ENCODE results near the gene SLC22A24.
"Not testable (repeated sequence)": the region's sequence is repeated elsewhere in the genome, so short reads cannot be mapped to it uniquely, and the experiment has no call there.

SLC22A24 gene, protein sequence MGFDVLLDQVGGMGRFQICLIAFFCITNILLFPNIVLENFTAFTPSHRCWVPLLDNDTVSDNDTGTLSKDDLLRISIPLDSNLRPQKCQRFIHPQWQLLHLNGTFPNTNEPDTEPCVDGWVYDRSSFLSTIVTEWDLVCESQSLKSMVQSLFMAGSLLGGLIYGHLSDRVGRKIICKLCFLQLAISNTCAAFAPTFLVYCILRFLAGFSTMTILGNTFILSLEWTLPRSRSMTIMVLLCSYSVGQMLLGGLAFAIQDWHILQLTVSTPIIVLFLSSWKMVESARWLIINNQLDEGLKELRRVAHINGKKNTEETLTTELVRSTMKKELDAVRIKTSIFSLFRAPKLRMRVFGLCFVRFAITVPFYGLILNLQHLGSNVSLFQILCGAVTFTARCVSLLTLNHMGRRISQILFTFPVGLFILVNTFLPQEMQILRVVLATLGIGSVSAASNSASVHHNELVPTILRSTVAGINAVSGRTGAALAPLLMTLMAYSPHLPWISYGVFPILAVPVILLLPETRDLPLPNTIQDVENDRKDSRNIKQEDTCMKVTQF

DNA sequence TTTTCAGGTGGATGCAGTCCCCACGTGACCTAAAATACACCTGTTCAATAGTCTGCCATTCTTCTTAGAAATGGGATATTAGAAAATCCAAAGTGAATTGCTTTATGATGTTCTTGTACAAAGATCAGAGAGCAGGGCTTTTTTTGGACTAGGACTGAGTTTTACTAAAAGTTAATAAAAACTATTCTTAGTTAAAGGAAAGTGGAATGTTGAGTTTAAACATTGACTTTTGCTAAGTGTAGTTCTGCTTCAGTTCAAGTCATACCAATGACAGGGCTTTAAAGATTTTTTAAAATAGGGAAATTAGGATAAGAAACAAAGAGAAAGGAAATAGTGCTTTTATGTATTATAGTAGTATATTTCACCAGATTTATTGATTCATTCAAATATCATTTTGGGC is at the start of gene SLC22A24:
Gene SLC22A24 (minus strand): TSS at position 101 of the 400 bp plus-strand sequence. CDS start 442 bp downstream, outside the sequence.
- no peak for DNase-seq

GRCh38 chr11:63180536-63180935 is 36.5 kb upstream of the SLC22A24 start:
- no peak for DNase-seq

DNA sequence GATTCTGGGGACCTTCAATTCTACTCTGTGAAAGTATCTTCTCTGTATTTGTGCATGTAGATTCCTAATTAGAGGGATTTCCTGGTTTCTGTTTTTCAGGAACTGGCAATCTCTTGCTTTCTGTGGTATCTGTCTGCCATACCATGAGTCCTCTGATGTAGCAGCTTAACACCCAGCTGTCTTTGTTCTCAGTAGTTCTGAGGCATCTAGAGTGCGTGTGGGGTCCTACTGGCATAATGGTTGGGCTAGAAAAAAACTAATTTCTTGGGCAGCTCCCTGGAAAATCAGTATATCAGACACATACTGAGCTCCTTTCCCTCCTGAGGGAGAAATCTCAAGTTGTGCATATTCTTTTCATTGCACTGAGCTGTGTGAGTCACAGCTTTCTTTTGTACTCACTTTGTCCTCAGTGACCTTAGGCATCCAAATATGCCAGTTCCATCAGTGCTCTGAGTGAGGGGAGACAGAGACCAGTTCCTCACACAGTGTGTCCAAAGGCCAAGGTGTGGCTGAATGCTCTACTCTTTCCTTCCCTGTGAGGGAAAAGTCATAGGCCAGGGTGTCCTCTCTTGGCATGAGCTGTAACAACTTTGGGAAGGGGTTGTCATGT is 35.5 kb upstream of the SLC22A24 start:
- DNase-seq, result no peak

GRCh38 chr11:63177872-63178271 is 33.9 kb upstream of the SLC22A24 start:
- DNase-seq, result no peak

DNA sequence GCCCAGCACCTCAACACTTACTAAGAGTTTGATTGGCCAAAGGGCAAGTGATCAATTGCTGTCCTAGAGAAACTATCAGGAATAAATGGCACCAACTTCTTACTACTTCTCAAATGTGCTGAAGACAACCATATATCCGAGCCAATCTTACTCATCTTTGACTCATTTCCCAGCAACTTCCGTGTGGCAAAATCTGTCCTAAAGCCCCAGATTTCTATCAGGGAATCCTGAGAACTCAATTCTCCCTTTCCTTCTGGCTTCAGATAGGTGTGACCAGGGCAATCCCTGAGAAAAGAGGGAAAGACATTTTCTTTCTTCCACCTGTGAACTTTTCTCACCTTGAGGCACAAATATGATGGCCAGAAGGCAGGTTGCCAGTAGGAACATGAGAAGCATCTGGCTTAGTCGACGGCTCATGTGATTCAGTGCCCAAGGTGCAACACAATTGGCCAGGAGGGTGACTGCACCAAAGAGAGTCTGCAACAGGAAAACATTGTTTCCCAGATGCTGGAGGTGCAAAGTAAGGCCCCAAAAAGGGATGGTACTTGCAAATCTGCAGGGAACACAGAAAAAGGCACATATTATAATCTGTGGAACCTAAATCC is 21.8 kb upstream of the SLC22A24 start:
- no peak for DNase-seq

DNA sequence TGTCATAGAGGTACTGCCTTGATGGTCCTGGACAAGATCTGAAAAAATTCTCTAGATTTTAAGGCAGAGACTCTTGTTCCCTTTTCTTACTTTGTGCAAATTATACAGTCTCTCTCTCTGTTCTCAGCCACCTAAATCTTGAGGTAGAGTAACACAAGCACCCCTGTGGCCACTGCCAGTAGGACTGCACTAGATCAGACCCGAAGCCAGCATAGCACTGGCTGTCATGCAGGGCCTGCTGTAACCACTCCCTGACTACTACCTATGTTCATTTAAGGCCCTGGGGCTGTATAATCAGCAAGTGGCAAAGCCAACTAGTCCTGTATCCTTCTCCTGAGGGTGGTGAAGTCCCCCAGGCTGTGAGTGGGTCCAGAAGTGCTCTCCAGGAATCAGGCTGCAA is 11.8 kb upstream of the SLC22A24 start:
- no peak for DNase-seq

DNA sequence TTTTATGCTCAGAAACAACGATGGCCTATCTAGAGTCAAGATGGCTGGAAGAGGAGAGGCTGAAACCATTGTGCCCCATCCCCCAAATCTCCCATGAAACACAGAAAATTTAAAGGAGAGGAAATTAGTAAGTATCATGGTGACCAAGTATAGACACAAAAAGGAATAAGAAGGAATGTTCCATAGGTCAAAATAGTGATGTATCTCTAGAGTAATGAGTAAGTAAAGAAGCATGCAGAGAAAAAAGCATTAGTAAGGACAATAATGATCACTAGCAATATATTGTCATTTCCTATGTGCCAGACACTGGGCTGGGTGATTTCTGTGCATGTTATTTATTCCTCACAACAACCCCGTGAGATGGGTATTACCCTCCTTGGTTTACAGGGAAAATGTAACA is 2.6 kb upstream of the SLC22A24 start:
- no peak for DNase-seq

DNA sequence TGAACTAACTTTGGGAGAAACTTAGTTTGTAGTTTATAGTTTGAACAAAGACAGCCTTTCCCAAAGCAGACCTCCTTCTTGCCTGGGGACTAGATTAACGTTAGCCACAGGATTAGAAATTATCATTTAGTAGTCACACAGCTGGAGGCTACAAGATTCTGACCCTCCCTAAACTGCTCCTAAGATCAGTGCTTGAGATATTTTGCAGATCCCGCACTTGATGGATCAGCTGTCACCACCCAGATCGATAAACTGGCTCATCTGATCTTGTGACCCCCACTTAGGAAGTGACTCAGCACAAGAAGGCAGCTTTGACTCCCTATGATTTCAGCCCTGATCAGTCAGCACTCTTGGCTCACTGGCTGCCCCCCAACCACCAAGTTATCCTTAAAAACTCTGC is 1.6 kb downstream of the SLC22A24 start:
- no peak for DNase-seq

DNA sequence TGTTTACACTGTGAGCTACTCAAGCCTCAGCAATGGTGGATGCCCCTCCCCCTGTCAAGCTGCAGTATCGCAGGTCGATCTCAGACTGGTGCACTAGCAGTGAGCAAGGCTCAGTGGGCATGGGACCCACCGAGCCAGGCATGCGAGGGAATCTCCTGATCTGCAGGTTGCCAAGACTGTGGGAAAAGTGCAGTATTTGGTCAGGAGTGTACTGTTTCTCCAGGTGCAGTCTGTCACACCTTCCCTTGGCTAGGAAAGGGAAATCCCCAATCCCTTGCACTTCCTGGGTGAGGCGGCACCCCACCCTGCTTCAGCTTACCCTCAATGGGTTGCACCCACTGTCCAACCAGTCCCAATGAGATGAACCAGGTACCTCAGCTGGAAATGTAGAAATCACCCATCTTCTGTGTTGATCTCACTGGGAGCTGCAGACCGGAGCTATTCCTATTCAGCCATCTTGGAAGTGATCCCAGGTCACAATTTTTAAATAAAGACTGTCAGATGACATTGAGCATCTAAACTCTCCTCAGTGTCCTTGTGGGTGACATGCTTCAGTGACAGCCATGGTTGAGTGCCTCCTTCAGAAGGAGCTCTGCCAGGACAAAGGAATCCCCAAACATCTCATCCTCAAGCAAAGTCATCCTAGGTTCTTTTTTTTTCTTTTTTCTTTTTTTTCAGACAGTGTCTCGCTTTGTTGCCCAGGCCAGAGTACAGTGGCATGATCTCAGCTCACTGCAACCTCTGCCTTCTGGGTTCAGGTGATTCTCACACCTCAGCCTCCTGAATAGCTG is 10.8 kb downstream of the SLC22A24 start:
- no peak for DNase-seq

DNA sequence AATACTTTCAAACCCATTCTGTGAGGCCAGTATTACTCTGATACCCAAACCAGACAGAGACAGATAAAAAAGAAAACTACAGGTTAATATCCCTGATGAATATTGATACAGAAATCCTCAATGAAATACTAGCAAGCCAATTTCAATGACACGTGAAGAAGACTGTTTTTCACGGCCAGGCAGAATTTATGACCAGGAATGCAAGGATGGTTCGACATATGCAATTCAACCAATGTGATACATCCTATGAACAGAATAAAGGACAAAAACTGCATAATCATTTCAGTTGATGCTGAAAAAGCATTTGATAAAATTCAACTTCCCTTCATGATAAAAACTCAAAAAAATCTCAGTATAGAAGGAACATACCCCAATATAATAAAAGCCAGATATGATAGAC is 44.5 kb downstream of the SLC22A24 start:
- DNase-seq, result no peak

DNA sequence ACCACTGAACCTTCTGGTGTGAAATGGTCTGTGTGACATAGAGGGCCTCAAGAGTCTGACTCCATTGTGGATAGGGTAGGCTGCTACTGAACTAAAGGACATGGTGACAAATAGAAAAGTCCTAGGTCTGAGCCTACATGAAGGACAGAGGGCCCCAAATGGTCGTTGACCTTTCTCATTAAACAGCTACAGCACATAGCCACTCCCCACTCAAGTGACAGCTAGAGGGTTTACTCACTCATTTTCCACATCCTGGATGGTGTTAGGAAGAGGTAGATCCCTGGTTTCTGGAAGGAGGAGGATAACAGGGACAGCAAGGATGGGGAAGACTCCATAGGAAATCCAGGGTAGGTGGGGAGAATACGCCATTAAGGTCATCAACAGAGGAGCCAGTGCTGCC is 63.3 kb downstream of the SLC22A24 start:
- DNase-seq, result no peak

DNA sequence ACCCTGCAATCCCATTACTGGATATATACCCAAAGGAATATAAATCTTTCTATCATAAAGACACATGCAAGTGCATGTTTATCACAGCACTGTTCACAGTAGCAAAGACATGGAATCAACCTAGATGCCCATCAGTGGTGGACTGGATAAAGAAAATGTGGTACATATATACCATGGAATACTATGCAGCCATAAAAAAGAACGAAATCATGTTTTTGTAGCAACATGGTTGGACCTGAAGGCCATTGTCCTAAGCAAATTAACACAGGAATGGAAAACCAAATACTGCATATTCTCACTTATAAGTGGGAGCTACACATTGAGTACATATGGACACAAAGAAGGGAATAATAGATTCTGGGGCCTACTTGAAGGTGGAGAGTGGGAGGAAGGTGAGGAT is 97.8 kb downstream of the SLC22A24 start:
- DNase-seq, result not testable (repeated sequence)

- no peak for DNase-seq
These were observed 101.4 kb downstream of the SLC22A24 start for GRCh38 chr11:63042596-63042995.

DNA sequence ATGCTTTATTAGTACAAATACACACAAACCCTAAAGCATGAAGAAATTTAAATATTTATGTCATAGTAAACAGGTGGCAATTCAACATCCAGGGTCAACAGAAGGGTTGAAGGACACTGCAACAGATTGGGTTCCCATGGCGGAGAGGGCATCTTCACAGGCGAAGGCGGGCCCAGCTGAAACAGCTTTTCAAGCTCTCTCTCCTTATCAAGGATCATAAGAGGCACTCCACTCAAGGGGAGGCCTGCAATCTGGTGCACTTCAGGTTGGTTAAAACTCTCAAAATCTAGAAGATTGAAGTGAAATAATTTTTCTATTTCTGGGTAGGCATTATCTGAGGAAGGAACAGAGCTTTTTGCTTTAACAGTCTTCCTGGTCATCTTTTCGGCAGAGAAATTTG is 111.6 kb downstream of the SLC22A24 start:
- no peak for DNase-seq
